Testis (tissue), 2 donors: ENCODE data around the gene MAGI2.

Source experiments
- POLR2A ChIP-seq: fragments of 450-650 bp; IDR thresholded peaks from one replicate; pipeline ENCODE4 v1.6.1; 2017; ENCODE audit warnings: antibody characterized with exemption, mild to moderate bottlenecking, moderate library complexity
- TF ChIP-seq, protein P1 (sequence below), 3 experiments: fragments of 450-650 bp in 2 of 3; fragments of 200-600 bp in 1 of 3; sonication (generic) in 1 of 3; IDR thresholded peaks; one replicate each; pipeline ENCODE4 v1.5.1; 2016 to 2019; ENCODE audit warnings: antibody characterized with exemption in 3 of 3, mild to moderate bottlenecking in 2 of 3, moderate library complexity in 1 of 3

DNA sequence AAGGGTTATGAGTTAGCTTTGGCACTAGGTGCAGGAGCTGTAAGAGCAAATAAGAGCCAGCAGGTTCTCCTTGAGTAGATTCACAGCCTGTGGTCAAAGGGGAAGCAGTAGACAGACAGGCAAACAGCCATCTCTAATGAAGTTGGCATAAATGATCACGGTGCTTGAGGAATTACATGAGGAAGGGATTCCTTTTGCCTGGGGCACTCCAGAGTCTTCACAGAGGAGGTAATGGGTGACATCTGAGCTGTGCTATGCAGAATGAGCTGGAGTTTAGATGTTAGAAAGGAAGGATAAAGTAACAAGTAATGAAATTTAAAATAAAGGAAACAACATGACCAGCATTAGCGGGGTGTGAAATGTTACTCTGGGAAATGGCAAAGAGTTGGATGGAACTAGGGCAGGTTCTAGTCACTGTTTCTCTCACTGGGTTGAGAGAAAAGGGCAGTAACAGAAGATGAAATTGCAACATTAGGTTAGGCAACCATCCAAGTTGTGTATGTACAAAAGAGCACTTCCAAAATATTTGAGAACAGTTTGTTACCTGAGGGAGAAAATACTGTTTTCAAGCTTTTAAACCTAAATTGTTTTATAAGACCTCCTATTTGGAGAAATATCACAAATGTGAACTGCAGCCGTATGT lies 1041.1 kb downstream of the MAGI2 start:
- TF ChIP-seq, protein P1, sequence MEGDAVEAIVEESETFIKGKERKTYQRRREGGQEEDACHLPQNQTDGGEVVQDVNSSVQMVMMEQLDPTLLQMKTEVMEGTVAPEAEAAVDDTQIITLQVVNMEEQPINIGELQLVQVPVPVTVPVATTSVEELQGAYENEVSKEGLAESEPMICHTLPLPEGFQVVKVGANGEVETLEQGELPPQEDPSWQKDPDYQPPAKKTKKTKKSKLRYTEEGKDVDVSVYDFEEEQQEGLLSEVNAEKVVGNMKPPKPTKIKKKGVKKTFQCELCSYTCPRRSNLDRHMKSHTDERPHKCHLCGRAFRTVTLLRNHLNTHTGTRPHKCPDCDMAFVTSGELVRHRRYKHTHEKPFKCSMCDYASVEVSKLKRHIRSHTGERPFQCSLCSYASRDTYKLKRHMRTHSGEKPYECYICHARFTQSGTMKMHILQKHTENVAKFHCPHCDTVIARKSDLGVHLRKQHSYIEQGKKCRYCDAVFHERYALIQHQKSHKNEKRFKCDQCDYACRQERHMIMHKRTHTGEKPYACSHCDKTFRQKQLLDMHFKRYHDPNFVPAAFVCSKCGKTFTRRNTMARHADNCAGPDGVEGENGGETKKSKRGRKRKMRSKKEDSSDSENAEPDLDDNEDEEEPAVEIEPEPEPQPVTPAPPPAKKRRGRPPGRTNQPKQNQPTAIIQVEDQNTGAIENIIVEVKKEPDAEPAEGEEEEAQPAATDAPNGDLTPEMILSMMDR (IDR thresholded peaks at IDR 0.05): no peak
- TF ChIP-seq POLR2A: no peak
